Osteoblast (primary cell): ENCODE measurements around the gene TTLL10. TPM values are rescaled to one million over a fixed set of nuclear protein-coding genes. Genes with fewer than 3 reads are reported as not detected.

ENCODE experiments used
- DNase-seq: peaks from one replicate; pipeline ENCODE4 v3.0.0; 2011; ENCODE audit warnings: low spot score, mixed read lengths; ENCODE audit not compliant: insufficient read length; ENCODE audit errors: missing footprints
- H2AFZ ChIP-seq: 2 replicates; pipeline ENCODE4 v1.6.0; 2011; ENCODE audit warnings: mild to moderate bottlenecking, low read length
- H3K27ac ChIP-seq: 2 replicates; pipeline ENCODE4 v1.5.1; 2011; ENCODE audit warnings: mild to moderate bottlenecking, low read depth, low read length, moderate library complexity
- H3K27me3 ChIP-seq: 2 replicates; pipeline ENCODE4 v1.6.0; 2012; ENCODE audit warnings: mild to moderate bottlenecking, control low read depth, inconsistent platforms, low read length, moderate library complexity; ENCODE audit not compliant: insufficient read depth
- H3K36me3 ChIP-seq: 2 replicates; pipeline ENCODE4 v1.5.1; 2011; ENCODE audit warnings: mild to moderate bottlenecking, low read length, control low read depth, moderate library complexity; ENCODE audit not compliant: insufficient read depth
- H3K4me1 ChIP-seq: 2 replicates; pipeline ENCODE4 v1.5.1; 2011; ENCODE audit warnings: mild to moderate bottlenecking, low read length, control low read depth, moderate library complexity; ENCODE audit not compliant: insufficient read depth
- H3K4me2 ChIP-seq: 2 replicates; pipeline ENCODE4 v1.6.0; 2011; ENCODE audit warnings: mild to moderate bottlenecking, low read length; ENCODE audit not compliant: insufficient read depth
- H3K4me3 ChIP-seq: fragments of 200-600 bp; sonication (generic); 3 replicates; pipeline ENCODE4 v1.5.1; 2012; ENCODE audit warnings: mild to moderate bottlenecking, low read length, inconsistent platforms; ENCODE audit not compliant: insufficient read depth
- H3K79me2 ChIP-seq: 2 replicates; pipeline ENCODE4 v1.6.0; 2012; ENCODE audit warnings: mild to moderate bottlenecking, low read length, control low read depth, inconsistent platforms; ENCODE audit not compliant: insufficient read depth
- H3K9me3 ChIP-seq: 2 replicates; pipeline ENCODE4 v1.5.1; 2011; ENCODE audit warnings: low read depth, low read length, control low read depth
- H4K20me1 ChIP-seq: 2 replicates; pipeline ENCODE4 v1.6.0; 2012; ENCODE audit warnings: mild to moderate bottlenecking, low read length, control low read depth; ENCODE audit not compliant: insufficient read depth
- CTCF ChIP-seq: IDR thresholded peaks from 2 replicates; pipeline ENCODE4 v1.5.1; 2011; ENCODE audit warnings: mild to moderate bottlenecking, low read depth, low read length, moderate library complexity; ENCODE audit errors: extremely low read depth
- total RNA-seq: library from RNA; depleted of rRNA; stranded (reverse); fragments of >200 nt; gene quantifications from 2 replicates; pipeline ENCODE4 v1.2.3, GENCODE V29; 2012

The TTLL10 gene
- total RNA-seq, 1 donor: not detected

GRCh38 chr1:1142844-1143243 is 30.8 kb upstream of the TTLL10 start:
- DNase-seq: no peak
- H3K9me3 ChIP-seq: no peaks in the 10 kb centered on the region
- no peak overlapping the region for H2AFZ ChIP-seq
- no peak overlapping the region for H3K4me2 ChIP-seq
- TF ChIP-seq CTCF: no peak
- no peaks in the 10 kb centered on the region for H3K79me2 ChIP-seq
- H3K4me3 ChIP-seq: no peak overlapping the region
- no peaks in the 10 kb centered on the region for H3K36me3 ChIP-seq
- H3K27ac ChIP-seq: no peak overlapping the region
- no peaks in the 10 kb centered on the region for H3K27me3 ChIP-seq
- H4K20me1 ChIP-seq: no peaks in the 10 kb centered on the region
- H3K4me1 ChIP-seq: no peaks in the 10 kb centered on the region

- H3K4me1 ChIP-seq: no peaks in the 10 kb centered on the region
- no peaks in the 10 kb centered on the region for H4K20me1 ChIP-seq
- no peaks in the 10 kb centered on the region for H3K27me3 ChIP-seq
- H3K4me3 ChIP-seq: no peak overlapping the region
- H3K27ac ChIP-seq: no peak overlapping the region
- no peaks in the 10 kb centered on the region for H3K9me3 ChIP-seq
- no peak overlapping the region for H2AFZ ChIP-seq
- DNase-seq: no peak
- H3K79me2 ChIP-seq: no peaks in the 10 kb centered on the region
- TF ChIP-seq CTCF: no peak
- no peaks in the 10 kb centered on the region for H3K36me3 ChIP-seq
- H3K4me2 ChIP-seq: no peak overlapping the region
Measured at GRCh38 chr1:1143636-1144035, 30.0 kb upstream of the TTLL10 start.

- H3K79me2 ChIP-seq: no peaks in the 10 kb centered on the region
- H3K36me3 ChIP-seq: no peaks in the 10 kb centered on the region
- H3K4me2 ChIP-seq: no peak overlapping the region
- H3K27ac ChIP-seq: no peak overlapping the region
- H4K20me1 ChIP-seq: no peaks in the 10 kb centered on the region
- no peak overlapping the region for H3K4me3 ChIP-seq
- H3K4me1 ChIP-seq: no peaks in the 10 kb centered on the region
- H2AFZ ChIP-seq: no peak overlapping the region
- no peak for TF ChIP-seq CTCF
- DNase-seq: no peak
- no peaks in the 10 kb centered on the region for H3K27me3 ChIP-seq
- H3K9me3 ChIP-seq: no peaks in the 10 kb centered on the region
Measured at GRCh38 chr1:1144122-1144842, 29.4 kb upstream of the TTLL10 start.

GRCh38 chr1:1144843-1145546 is 28.7 kb upstream of the TTLL10 start:
- H3K27me3 ChIP-seq: no peaks in the 10 kb centered on the region
- no peaks in the 10 kb centered on the region for H3K79me2 ChIP-seq
- no peaks in the 10 kb centered on the region for H3K9me3 ChIP-seq
- H3K4me1 ChIP-seq: no peaks in the 10 kb centered on the region
- no peak for DNase-seq
- H3K27ac ChIP-seq: no peak overlapping the region
- no peaks in the 10 kb centered on the region for H3K36me3 ChIP-seq
- no peak overlapping the region for H2AFZ ChIP-seq
- no peak overlapping the region for H3K4me3 ChIP-seq
- H3K4me2 ChIP-seq: no peak overlapping the region
- no peak for TF ChIP-seq CTCF
- no peaks in the 10 kb centered on the region for H4K20me1 ChIP-seq
